Osteocyte (in vitro differentiated cells): ENCODE results near the gene CTBS. TPM values are rescaled to one million over a fixed set of nuclear protein-coding genes. Genes with fewer than 3 reads are reported as not detected.

ENCODE experiments used
- DNase-seq: peaks from one replicate; pipeline ENCODE4 v3.0.0; 2021; ENCODE audit warnings: mixed read lengths; ENCODE audit not compliant: unreplicated experiment; ENCODE audit errors: extremely low spot score
- H3K27ac Mint-ChIP-seq: one replicate; pipeline ENCODE4 v1.8.0; 2021; ENCODE audit warnings: mild to moderate bottlenecking, mixed read lengths; ENCODE audit not compliant: unreplicated experiment
- H3K27me3 Mint-ChIP-seq: one replicate; pipeline ENCODE4 v1.8.0; 2021; ENCODE audit warnings: mixed read lengths; ENCODE audit not compliant: unreplicated experiment
- H3K36me3 Mint-ChIP-seq: one replicate; pipeline ENCODE4 v1.8.0; 2021; ENCODE audit warnings: mixed read lengths; ENCODE audit not compliant: unreplicated experiment
- H3K4me1 Mint-ChIP-seq: one replicate; pipeline ENCODE4 v1.8.0; 2021; ENCODE audit warnings: mixed read lengths; ENCODE audit not compliant: unreplicated experiment
- H3K4me3 Mint-ChIP-seq: one replicate; pipeline ENCODE4 v1.8.0; 2021; ENCODE audit warnings: mild to moderate bottlenecking, moderate library complexity, mixed read lengths; ENCODE audit not compliant: unreplicated experiment
- H3K9me3 Mint-ChIP-seq: one replicate; pipeline ENCODE4 v1.8.0; 2021; ENCODE audit warnings: mixed read lengths; ENCODE audit not compliant: unreplicated experiment
- total RNA-seq: library from RNA; stranded (reverse); gene quantifications from 2 replicates; pipeline ENCODE4 v1.2.1, GENCODE V29; 2021
- TF ChIP-seq, protein P1 (sequence below): fragments of 200-600 bp; sonication (generic); IDR thresholded peaks from 2 replicates; pipeline ENCODE4 v1.5.0; 2021; ENCODE audit warnings: antibody characterized with exemption, mild to moderate bottlenecking, moderate library complexity

Gene CTBS
- total RNA-seq, 1 donor from 2014 or later = 20.2 TPM

DNA sequence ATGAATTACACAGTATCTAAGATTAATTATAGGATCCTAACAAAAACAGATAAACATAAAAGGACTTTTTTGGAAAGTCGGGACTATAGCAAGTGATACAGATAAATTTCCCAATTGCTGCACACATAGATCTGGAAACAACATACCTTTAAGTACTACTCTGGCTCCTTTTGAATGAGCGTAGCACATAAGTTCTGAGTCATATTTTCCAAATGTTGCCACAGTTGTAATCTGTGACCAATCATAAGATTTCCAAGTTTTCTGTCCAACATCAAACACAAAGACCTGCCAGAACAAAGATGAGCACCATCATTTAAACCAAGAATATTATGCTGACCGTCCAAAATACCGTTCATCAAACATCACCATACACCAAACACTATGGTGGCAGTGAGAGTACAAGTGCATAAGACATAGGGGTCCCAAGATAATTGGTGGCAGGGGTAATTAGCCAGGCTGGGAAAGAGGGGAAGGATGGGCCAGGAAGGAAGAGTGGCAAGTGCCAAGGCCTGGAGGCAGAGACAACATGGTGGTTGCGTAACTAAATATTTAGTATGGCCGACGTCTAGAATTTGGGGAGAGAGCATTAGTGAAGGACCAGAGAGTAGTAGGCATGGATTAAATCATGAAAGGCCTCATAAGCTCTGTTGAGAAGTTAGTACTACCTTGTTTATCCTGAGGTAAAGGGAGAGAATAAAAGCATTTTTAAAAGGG is 3.6 kb downstream of the CTBS start:
- no peak overlapping the region for H3K4me3 Mint-ChIP-seq
- H3K9me3 Mint-ChIP-seq = no peaks in the 10 kb centered on the region
- H3K4me1 Mint-ChIP-seq = peaks cover 28% of the 10 kb centered on the region
- no peak for DNase-seq
- no peaks in the 10 kb centered on the region for H3K27me3 Mint-ChIP-seq
- TF ChIP-seq, protein P1, sequence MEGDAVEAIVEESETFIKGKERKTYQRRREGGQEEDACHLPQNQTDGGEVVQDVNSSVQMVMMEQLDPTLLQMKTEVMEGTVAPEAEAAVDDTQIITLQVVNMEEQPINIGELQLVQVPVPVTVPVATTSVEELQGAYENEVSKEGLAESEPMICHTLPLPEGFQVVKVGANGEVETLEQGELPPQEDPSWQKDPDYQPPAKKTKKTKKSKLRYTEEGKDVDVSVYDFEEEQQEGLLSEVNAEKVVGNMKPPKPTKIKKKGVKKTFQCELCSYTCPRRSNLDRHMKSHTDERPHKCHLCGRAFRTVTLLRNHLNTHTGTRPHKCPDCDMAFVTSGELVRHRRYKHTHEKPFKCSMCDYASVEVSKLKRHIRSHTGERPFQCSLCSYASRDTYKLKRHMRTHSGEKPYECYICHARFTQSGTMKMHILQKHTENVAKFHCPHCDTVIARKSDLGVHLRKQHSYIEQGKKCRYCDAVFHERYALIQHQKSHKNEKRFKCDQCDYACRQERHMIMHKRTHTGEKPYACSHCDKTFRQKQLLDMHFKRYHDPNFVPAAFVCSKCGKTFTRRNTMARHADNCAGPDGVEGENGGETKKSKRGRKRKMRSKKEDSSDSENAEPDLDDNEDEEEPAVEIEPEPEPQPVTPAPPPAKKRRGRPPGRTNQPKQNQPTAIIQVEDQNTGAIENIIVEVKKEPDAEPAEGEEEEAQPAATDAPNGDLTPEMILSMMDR = no peak
- H3K36me3 Mint-ChIP-seq = peaks cover 25% of the 10 kb centered on the region
- H3K27ac Mint-ChIP-seq = no peak overlapping the region

DNA sequence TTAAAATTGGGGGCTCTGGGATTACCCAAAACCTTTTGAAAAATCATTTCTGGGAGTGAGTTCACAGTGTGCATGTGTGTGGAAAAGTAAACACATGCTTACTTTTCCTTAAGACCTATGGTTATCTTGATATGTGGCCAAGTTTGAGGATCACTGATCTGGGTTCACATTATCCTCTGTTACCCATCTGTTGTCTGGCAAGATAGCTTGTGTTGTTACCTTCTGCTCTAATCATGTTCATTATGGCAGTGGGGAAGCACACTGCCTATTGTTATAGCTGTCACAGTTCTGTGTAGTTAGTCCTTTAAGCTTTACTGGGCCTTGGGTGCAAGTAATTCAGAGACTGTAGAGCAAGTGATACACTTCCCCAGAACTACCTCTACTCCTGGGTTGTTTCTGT is 5.0 kb downstream of the CTBS start:
- Mint-ChIP-seq H3K9me3 (no peaks in the 10 kb centered on the region), H3K4me1 (peaks cover 23% of the 10 kb centered on the region), H3K27me3 (no peaks in the 10 kb centered on the region), H3K36me3 (peaks cover 25% of the 10 kb centered on the region), H3K27ac (no peak overlapping the region), H3K4me3 (no peak overlapping the region)
- no peak for DNase-seq
- TF ChIP-seq, protein P1 = no peak

DNA sequence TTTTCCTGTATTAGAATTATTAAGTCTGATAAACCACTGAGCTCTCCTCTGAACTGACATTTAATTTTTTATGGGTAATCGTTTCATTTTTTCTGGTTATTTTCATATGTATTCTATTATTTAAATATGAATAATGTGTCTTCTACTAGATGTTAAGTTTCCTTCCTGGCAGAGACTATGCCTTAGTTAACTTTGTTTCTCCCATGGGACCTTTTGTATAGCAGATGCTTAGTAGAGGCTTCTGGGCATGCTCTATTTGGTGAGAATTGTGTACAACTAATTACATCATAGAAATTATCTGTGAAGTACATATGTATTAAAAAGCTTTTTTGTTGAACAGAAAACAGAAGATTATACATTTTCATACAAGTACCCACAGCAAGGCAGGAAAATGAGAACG is 23.4 kb downstream of the CTBS start:
- TF ChIP-seq, protein P1 = no peak
- Mint-ChIP-seq H3K4me1 (no peaks in the 10 kb centered on the region), H3K27me3 (no peaks in the 10 kb centered on the region), H3K9me3 (no peaks in the 10 kb centered on the region), H3K4me3 (no peak overlapping the region), H3K27ac (no peak overlapping the region), H3K36me3 (peaks cover 13% of the 10 kb centered on the region)
- no peak for DNase-seq

DNA sequence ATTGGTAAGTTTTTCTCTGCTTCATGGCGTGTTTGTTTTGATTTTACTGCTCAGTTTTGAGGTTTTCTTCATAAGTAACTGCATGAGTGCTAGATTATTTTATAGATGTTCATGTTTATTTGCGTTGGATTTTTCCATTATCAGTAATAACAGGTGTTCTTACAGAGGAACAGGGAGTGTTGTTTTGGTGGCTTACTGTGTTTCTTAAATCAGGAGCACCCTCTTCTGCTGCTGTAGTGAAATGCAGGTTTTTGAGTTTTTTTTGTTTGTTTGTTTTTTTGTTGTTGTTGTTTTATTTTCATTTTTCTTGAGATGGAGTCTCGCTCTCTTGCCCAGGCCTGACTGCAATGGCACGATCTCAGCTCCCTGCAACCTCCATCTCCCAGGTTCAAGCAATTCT is 32.6 kb downstream of the CTBS start:
- H3K27ac Mint-ChIP-seq = no peak overlapping the region
- peaks cover 19% of the 10 kb centered on the region for H3K4me1 Mint-ChIP-seq
- TF ChIP-seq, protein P1 = no peak
- H3K9me3 Mint-ChIP-seq = no peaks in the 10 kb centered on the region
- no peak for DNase-seq
- H3K4me3 Mint-ChIP-seq = no peak overlapping the region
- peaks cover 20% of the 10 kb centered on the region for H3K36me3 Mint-ChIP-seq
- no peaks in the 10 kb centered on the region for H3K27me3 Mint-ChIP-seq

DNA sequence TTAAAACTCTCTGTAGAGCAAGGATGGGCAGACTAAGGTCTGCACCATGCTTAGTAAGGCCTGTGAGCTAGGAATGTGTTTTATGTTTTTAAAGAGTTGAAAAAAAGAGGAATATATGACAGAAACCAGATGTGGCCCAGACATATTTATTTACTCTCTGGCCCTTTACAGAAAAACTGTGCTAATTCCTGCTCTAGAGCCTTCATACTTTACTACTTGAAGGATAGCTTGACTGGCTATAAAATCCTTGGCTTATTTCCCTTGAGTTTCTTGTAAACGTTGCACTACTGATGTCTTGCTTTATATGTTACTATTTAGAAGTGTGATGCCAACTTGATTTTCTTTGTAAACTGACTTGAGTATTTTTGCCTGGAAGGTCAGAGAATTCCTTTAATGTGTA is 33.5 kb downstream of the CTBS start:
- peaks cover 19% of the 10 kb centered on the region for H3K4me1 Mint-ChIP-seq
- no peak overlapping the region for H3K4me3 Mint-ChIP-seq
- DNase-seq = no peak
- peaks cover 22% of the 10 kb centered on the region for H3K36me3 Mint-ChIP-seq
- peak overlapping the region; percentile 24 for H3K27ac Mint-ChIP-seq
- no peaks in the 10 kb centered on the region for H3K9me3 Mint-ChIP-seq
- TF ChIP-seq, protein P1 = no peak
- H3K27me3 Mint-ChIP-seq = no peaks in the 10 kb centered on the region
